Panc1 (cell line): ENCODE results near the gene MRGPRX1.

Experiments used
- POLR2AphosphoS5 ChIP-seq: IDR thresholded peaks from 2 replicates; pipeline ENCODE4 v1.6.1; 2012; ENCODE audit warnings: mild to moderate bottlenecking, low read depth, low read length, moderate library complexity
- SIN3A ChIP-seq: IDR thresholded peaks from 2 replicates; pipeline ENCODE4 v1.6.1; 2012; ENCODE audit warnings: low read depth, mild to moderate bottlenecking, low read length, moderate library complexity, borderline replicate concordance; ENCODE audit not compliant: insufficient read depth
- TCF7L2 ChIP-seq: IDR thresholded peaks from 2 replicates; pipeline ENCODE4 v1.6.1; 2011; ENCODE audit warnings: mild to moderate bottlenecking, low read depth, low read length, inconsistent platforms
- TF ChIP-seq, protein P1 (sequence below): fragments of 450-650 bp; IDR thresholded peaks from 2 replicates; pipeline ENCODE4 v1.5.1; 2017; ENCODE audit warnings: mild to moderate bottlenecking

GRCh38 chr11:18981897-18982296 lies 42.7 kb upstream of the MRGPRX1 start:
- TF ChIP-seq POLR2AphosphoS5 = no peak
- TF ChIP-seq, protein P1, sequence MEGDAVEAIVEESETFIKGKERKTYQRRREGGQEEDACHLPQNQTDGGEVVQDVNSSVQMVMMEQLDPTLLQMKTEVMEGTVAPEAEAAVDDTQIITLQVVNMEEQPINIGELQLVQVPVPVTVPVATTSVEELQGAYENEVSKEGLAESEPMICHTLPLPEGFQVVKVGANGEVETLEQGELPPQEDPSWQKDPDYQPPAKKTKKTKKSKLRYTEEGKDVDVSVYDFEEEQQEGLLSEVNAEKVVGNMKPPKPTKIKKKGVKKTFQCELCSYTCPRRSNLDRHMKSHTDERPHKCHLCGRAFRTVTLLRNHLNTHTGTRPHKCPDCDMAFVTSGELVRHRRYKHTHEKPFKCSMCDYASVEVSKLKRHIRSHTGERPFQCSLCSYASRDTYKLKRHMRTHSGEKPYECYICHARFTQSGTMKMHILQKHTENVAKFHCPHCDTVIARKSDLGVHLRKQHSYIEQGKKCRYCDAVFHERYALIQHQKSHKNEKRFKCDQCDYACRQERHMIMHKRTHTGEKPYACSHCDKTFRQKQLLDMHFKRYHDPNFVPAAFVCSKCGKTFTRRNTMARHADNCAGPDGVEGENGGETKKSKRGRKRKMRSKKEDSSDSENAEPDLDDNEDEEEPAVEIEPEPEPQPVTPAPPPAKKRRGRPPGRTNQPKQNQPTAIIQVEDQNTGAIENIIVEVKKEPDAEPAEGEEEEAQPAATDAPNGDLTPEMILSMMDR = no peak
- no peak for TF ChIP-seq TCF7L2
- TF ChIP-seq SIN3A = no peak
